ENCODE results near the gene ZNF580. TPM values are rescaled to one million over a fixed set of nuclear protein-coding genes. Genes with fewer than 3 reads are reported as not detected.

Gene ZNF580
- total and polyA plus RNA-seq, 2 of the 13 experiments (the other 11 are each of a cell fraction or from before 2014, with no cell fraction given), result 4.4 to 6.0 TPM

DNA sequence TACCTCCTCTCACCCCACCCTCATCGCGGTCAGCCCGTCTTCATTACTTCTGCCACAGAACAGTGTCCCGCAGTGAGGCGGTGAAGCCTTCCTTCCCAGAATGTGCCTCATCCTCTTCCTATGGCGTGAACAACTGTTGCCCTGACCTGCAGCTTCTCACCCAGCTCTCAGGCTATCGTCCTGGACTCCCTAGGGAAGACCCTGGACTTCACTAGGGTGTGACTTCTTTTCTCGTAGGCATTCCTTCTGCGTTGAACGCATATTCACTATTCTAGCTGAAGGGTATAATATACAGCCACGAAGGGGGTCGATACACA is 34.4 kb upstream of the ZNF580 start (continued):
- TF ChIP-seq ZNF180 (CRISPR knock-in tag; IDR thresholded peaks at IDR 0.05; ENCODE audit: borderline replicate concordance, low read depth), result no peak
- no peak for TF ChIP-seq SIN3A (IDR thresholded peaks at IDR 0.05; ENCODE audit: borderline replicate concordance, low read depth, low read length)
- no peak for TF ChIP-seq ATM (IDR thresholded peaks at IDR 0.05; ENCODE audit: borderline replicate concordance)
- 0 out of 2 replicates have a peak, but pooled peaks have one; percentile 41 for TF ChIP-seq ZNF720 (CRISPR knock-in tag; IDR thresholded peaks at IDR 0.05)
- no peak for TF ChIP-seq ZNF777 (CRISPR knock-in tag; IDR thresholded peaks at IDR 0.05)
- TF ChIP-seq, protein P1, sequence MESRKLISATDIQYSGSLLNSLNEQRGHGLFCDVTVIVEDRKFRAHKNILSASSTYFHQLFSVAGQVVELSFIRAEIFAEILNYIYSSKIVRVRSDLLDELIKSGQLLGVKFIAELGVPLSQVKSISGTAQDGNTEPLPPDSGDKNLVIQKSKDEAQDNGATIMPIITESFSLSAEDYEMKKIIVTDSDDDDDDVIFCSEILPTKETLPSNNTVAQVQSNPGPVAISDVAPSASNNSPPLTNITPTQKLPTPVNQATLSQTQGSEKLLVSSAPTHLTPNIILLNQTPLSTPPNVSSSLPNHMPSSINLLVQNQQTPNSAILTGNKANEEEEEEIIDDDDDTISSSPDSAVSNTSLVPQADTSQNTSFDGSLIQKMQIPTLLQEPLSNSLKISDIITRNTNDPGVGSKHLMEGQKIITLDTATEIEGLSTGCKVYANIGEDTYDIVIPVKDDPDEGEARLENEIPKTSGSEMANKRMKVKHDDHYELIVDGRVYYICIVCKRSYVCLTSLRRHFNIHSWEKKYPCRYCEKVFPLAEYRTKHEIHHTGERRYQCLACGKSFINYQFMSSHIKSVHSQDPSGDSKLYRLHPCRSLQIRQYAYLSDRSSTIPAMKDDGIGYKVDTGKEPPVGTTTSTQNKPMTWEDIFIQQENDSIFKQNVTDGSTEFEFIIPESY (CRISPR knock-in tag; IDR thresholded peaks at IDR 0.05), result 0 out of 2 replicates have a peak, but pooled peaks have one; percentile 3
- no peak for TF ChIP-seq MYPOP (CRISPR knock-in tag; IDR thresholded peaks at IDR 0.05)
- TF ChIP-seq RBM22 (optimal IDR thresholded peaks at IDR 0.05; ENCODE audit: low read length), result no peak
- TF ChIP-seq ARHGAP35 (CRISPR knock-in tag; IDR thresholded peaks at IDR 0.05; ENCODE audit: borderline replicate concordance), result no peak
- no peak for TF ChIP-seq HNRNPLL (IDR thresholded peaks at IDR 0.05; ENCODE audit: low read depth, low read length, poor library complexity, severe bottlenecking)
- no peak for TF ChIP-seq PRPF4 (IDR thresholded peaks at IDR 0.05; ENCODE audit: low read depth, low read length, poor library complexity, severe bottlenecking)
- TF ChIP-seq, protein P2, sequence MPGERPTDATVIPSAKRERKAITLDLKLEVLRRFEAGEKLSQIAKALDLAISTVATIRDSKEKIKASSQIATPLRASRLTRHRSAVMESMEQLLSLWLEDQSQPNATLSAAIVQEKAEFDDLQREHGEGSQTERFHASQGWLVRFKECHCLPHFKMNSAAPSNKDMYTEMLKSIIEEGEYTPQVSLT (CRISPR knock-in tag; IDR thresholded peaks at IDR 0.05; ENCODE audit: borderline replicate concordance, low read depth), result no peak
- 0 out of 2 replicates have a peak, but pooled peaks have one; percentile 41 for TF ChIP-seq AKAP8 (CRISPR knock-in tag; IDR thresholded peaks at IDR 0.05)
- TF ChIP-seq ZNF607 (CRISPR knock-in tag; IDR thresholded peaks at IDR 0.05; ENCODE audit: borderline replicate concordance), result no peak
- TF ChIP-seq HMG20B (CRISPR knock-in tag; conservative IDR thresholded peaks at IDR 0.05), result no peak
- TF ChIP-seq NFIC (IDR thresholded peaks at IDR 0.05; ENCODE audit: low read length), result no peak
- TF ChIP-seq TEAD3 (CRISPR knock-in tag; optimal IDR thresholded peaks at IDR 0.05; ENCODE audit: borderline replicate concordance), result peak; percentile 5
- TF ChIP-seq ZNF331 (CRISPR knock-in tag; IDR thresholded peaks at IDR 0.05), result 0 out of 2 replicates have a peak, but pooled peaks have one; percentile 4
- 0 out of 2 replicates have a peak, but pooled peaks have one; percentile 34 for TF ChIP-seq TRAFD1 (CRISPR knock-in tag; IDR thresholded peaks at IDR 0.05; ENCODE audit: borderline replicate concordance)
- TF ChIP-seq THYN1 (CRISPR knock-in tag; IDR thresholded peaks at IDR 0.05; ENCODE audit: borderline replicate concordance, low read depth), result no peak
- TF ChIP-seq, protein P3, sequence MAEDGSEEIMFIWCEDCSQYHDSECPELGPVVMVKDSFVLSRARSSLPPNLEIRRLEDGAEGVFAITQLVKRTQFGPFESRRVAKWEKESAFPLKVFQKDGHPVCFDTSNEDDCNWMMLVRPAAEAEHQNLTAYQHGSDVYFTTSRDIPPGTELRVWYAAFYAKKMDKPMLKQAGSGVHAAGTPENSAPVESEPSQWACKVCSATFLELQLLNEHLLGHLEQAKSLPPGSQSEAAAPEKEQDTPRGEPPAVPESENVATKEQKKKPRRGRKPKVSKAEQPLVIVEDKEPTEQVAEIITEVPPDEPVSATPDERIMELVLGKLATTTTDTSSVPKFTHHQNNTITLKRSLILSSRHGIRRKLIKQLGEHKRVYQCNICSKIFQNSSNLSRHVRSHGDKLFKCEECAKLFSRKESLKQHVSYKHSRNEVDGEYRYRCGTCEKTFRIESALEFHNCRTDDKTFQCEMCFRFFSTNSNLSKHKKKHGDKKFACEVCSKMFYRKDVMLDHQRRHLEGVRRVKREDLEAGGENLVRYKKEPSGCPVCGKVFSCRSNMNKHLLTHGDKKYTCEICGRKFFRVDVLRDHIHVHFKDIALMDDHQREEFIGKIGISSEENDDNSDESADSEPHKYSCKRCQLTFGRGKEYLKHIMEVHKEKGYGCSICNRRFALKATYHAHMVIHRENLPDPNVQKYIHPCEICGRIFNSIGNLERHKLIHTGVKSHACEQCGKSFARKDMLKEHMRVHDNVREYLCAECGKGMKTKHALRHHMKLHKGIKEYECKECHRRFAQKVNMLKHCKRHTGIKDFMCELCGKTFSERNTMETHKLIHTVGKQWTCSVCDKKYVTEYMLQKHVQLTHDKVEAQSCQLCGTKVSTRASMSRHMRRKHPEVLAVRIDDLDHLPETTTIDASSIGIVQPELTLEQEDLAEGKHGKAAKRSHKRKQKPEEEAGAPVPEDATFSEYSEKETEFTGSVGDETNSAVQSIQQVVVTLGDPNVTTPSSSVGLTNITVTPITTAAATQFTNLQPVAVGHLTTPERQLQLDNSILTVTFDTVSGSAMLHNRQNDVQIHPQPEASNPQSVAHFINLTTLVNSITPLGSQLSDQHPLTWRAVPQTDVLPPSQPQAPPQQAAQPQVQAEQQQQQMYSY (CRISPR knock-in tag; IDR thresholded peaks at IDR 0.05), result no peak
